Vagina (tissue), 2 donors: ENCODE measurements around the gene KCNMB2.

ENCODE experiments used
- CTCF ChIP-seq, 3 experiments: fragments of 450-650 bp in 2 of 3; fragments of 200-600 bp in 1 of 3; sonication (generic) in 1 of 3; IDR thresholded peaks; one replicate each; pipeline ENCODE4 v1.5.1; 2017 to 2019; ENCODE audit warnings: antibody characterized with exemption in 3 of 3, mild to moderate bottlenecking in 2 of 3, moderate library complexity in 2 of 3
- POLR2A ChIP-seq, 2 donors: fragments of 450-650 bp; IDR thresholded peaks; one replicate each; pipeline ENCODE4 v1.6.1; 2017; ENCODE audit warnings: antibody characterized with exemption in 2 of 2, mild to moderate bottlenecking in 2 of 2, moderate library complexity in 2 of 2
- POLR2AphosphoS5 ChIP-seq, 2 donors: sonication (generic); formaldehyde crosslinking; IDR thresholded peaks; one replicate each; pipeline ENCODE4 v1.9.0; 2017; ENCODE audit warnings: antibody characterized with exemption in 2 of 2, mild to moderate bottlenecking in 2 of 2, low read depth in 1 of 2; ENCODE audit not compliant: insufficient read depth in 1 of 2

- TF ChIP-seq CTCF (IDR thresholded peaks at IDR 0.05) (no peak), POLR2A (IDR thresholded peaks at IDR 0.05) (no peak), POLR2AphosphoS5 (IDR thresholded peaks at IDR 0.05; ENCODE audit: insufficient read depth in 1 of 2, low read depth in 1 of 2) (no peak)
These were observed 3.9 kb downstream of the KCNMB2 start for GRCh38 chr3:178540184-178540583.
